Measurements from ENCODE around the gene SLC33A1.

Gene SLC33A1

GRCh38 chr3:155790272-155790925 lies 63.8 kb downstream of the SLC33A1 start:
- DNase-seq: no peak

- DNase-seq: no peak
Observed at GRCh38 chr3:155785662-155786295, 68.4 kb downstream of the SLC33A1 start.

- no peak for DNase-seq
Observed at GRCh38 chr3:155782390-155782953, 71.8 kb downstream of the SLC33A1 start.

- DNase-seq: no peak
Observed at GRCh38 chr3:155780291-155780690, 73.9 kb downstream of the SLC33A1 start.

- no peak for DNase-seq
Observed at GRCh38 chr3:155778462-155778861, 75.8 kb downstream of the SLC33A1 start.

- DNase-seq: no peak
Observed at GRCh38 chr3:155772801-155773200, 81.4 kb downstream of the SLC33A1 start.

- no peak for DNase-seq
Observed at GRCh38 chr3:155771126-155771525, 83.1 kb downstream of the SLC33A1 start.

All from activated CD4-positive, alpha-beta T cell treated with anti-CD3 and anti-CD28 coated beads, Interleukin-2, Interleukin-6, amounts not matched to agents 100 ng/mL and 50 ng/mL, durations not matched to agents 16 hours and 8 hours (primary cell).